Measurements from ENCODE around the gene ARID2.

Gene ARID2

GRCh38 chr12:45697371-45697770 lies 32.1 kb upstream of the ARID2 start:
- TF ChIP-seq EZH2phosphoT487 (IDR thresholded peaks at IDR 0.05; ENCODE audit: borderline replicate concordance, low read length) (no peak), CTCF (IDR thresholded peaks at IDR 0.05; ENCODE audit: low read depth, low read length, poor library complexity, severe bottlenecking) (no peak)
- Histone ChIP-seq H3K27me3 (ENCODE audit: control insufficient read depth, low read length) (no peaks in the 10 kb centered on the region), H3K9me3 (ENCODE audit: control insufficient read depth, insufficient read depth, low read length) (peaks cover 5% of the 10 kb centered on the region; the same call in 1 of the 2 replicates), H3K9me2 (replicated peaks; ENCODE audit: control insufficient read depth, low read length) (no peaks in the 10 kb centered on the region), H3K4me1 (ENCODE audit: control insufficient read depth, low read length) (no peaks in the 10 kb centered on the region), H3F3A (ENCODE audit: control insufficient read depth, insufficient read depth) (no peaks in the 10 kb centered on the region), H3K36me3 (ENCODE audit: control insufficient read depth, low read length) (no peaks in the 10 kb centered on the region), H4K20me1 (ENCODE audit: control insufficient read depth, insufficient read depth, low read depth, low read length) (no peaks in the 10 kb centered on the region), H3K4me2 (ENCODE audit: low read length) (no peak overlapping the region), H3K27ac (ENCODE audit: low read depth, low read length) (no peak overlapping the region), H3K79me2 (ENCODE audit: control insufficient read depth, low read length) (no peaks in the 10 kb centered on the region), H3K4me3 (ENCODE audit: low read length) (no peak overlapping the region)

- Histone ChIP-seq H3K4me3 (ENCODE audit: low read length) (no peak overlapping the region), H3K79me2 (ENCODE audit: control insufficient read depth, low read length) (no peaks in the 10 kb centered on the region), H3K4me2 (ENCODE audit: low read length) (no peak overlapping the region), H3K4me1 (ENCODE audit: control insufficient read depth, low read length) (peaks cover 24% of the 10 kb centered on the region), H3K36me3 (ENCODE audit: control insufficient read depth, low read length) (no peaks in the 10 kb centered on the region), H3K9me3 (ENCODE audit: control insufficient read depth, insufficient read depth, low read length) (peaks cover 1% of the 10 kb centered on the region; the same call in 1 of the 2 replicates), H3K9me2 (replicated peaks; ENCODE audit: control insufficient read depth, low read length) (no peaks in the 10 kb centered on the region), H3F3A (ENCODE audit: control insufficient read depth, insufficient read depth) (no peaks in the 10 kb centered on the region), H3K27ac (ENCODE audit: low read depth, low read length) (no peak overlapping the region), H4K20me1 (ENCODE audit: control insufficient read depth, insufficient read depth, low read depth, low read length) (no peaks in the 10 kb centered on the region), H3K27me3 (ENCODE audit: control insufficient read depth, low read length) (no peaks in the 10 kb centered on the region)
- TF ChIP-seq EZH2phosphoT487 (IDR thresholded peaks at IDR 0.05; ENCODE audit: borderline replicate concordance, low read length) (no peak), CTCF (IDR thresholded peaks at IDR 0.05; ENCODE audit: low read depth, low read length, poor library complexity, severe bottlenecking) (no peak)
Measured at GRCh38 chr12:45701296-45701695, 28.2 kb upstream of the ARID2 start.

- H3K4me2 ChIP-seq (ENCODE audit: low read length), result peak overlapping the region; percentile 52
- H3K27me3 ChIP-seq (ENCODE audit: control insufficient read depth, low read length), result no peaks in the 10 kb centered on the region
- H3K9me3 ChIP-seq (ENCODE audit: control insufficient read depth, insufficient read depth, low read length), result no peaks in the 10 kb centered on the region; the same call in 1 of the 2 replicates
- peak overlapping the region; percentile 52 for H3K27ac ChIP-seq (ENCODE audit: low read depth, low read length)
- H3K79me2 ChIP-seq (ENCODE audit: control insufficient read depth, low read length), result no peaks in the 10 kb centered on the region
- H3F3A ChIP-seq (ENCODE audit: control insufficient read depth, insufficient read depth), result no peaks in the 10 kb centered on the region
- H3K9me2 ChIP-seq (replicated peaks; ENCODE audit: control insufficient read depth, low read length), result no peaks in the 10 kb centered on the region
- peak overlapping the region; percentile 21 for H3K4me3 ChIP-seq (ENCODE audit: low read length)
- no peaks in the 10 kb centered on the region for H4K20me1 ChIP-seq (ENCODE audit: control insufficient read depth, insufficient read depth, low read depth, low read length)
- H3K36me3 ChIP-seq (ENCODE audit: control insufficient read depth, low read length), result no peaks in the 10 kb centered on the region
- peaks cover 24% of the 10 kb centered on the region for H3K4me1 ChIP-seq (ENCODE audit: control insufficient read depth, low read length)
- TF ChIP-seq CTCF (IDR thresholded peaks at IDR 0.05; ENCODE audit: low read depth, low read length, poor library complexity, severe bottlenecking), result no peak
- no peak for TF ChIP-seq EZH2phosphoT487 (IDR thresholded peaks at IDR 0.05; ENCODE audit: borderline replicate concordance, low read length)
Measured at GRCh38 chr12:45703942-45704341, 25.6 kb upstream of the ARID2 start.

Measured in DOHH2 (cell line).